HG03442 (cell line): ENCODE measurements around the gene PIMREG.

Experiments used
- ATAC-seq: cut with Tn5 transposase; IDR thresholded peaks from one replicate; pipeline ENCODE4 v1.9.1; 2021; ENCODE audit warnings: mild to moderate bottlenecking, moderate library complexity; ENCODE audit not compliant: unreplicated experiment

PIMREG gene

DNA sequence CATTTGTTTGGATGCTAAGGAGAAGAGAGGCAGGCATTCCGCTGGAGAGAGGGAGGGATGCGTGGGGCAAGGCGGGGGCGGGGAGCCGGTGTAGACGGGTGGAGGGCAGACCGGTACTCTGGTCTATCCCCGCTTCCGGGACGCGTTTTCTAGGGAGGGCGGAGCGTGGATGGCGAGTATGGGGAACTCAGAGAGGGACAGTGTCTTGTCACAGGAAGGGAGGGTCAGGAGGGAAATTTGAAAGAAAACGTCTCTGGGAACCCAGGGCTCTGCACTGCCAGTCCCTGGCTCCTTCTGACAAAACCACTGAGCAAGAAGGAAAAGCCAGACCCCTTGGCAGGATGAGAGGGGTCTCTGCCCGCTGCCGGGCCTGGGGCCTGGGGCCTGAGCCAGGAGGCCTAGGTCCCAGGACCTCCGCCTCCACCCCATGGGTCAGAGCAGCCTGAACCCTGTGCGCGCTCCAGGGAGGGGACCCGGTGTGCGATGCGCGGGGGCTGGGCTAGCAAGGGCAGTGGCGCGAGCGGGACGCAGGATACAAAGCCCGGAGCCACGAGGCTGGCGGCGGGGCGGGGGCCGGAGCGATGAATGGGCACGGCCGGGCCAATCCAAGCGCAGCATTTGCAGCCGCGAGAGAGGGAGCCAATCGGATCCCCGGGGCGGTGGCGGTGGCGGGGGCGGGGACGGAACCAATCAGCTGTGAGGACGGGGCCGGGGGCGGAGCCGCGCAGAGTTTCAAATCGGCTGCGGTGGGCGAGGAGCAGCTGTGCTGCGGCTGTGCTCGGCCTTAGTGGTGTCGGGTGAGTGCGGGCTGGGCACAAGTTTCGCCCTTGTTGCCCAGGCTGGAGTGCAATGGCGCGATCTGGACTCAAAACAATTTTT lies at the start of gene PIMREG:
PIMREG (plus strand) TSS at position 764 of the 879 bp plus-strand sequence. CDS start 656 bp downstream, outside the sequence.
- peak; percentile 76 for ATAC-seq

GRCh38 chr17:6398955-6399354 lies 45.3 kb upstream of the PIMREG start:
- no peak for ATAC-seq

- ATAC-seq = no peak
Measured at GRCh38 chr17:6402258-6402657, 42.0 kb upstream of the PIMREG start.

DNA sequence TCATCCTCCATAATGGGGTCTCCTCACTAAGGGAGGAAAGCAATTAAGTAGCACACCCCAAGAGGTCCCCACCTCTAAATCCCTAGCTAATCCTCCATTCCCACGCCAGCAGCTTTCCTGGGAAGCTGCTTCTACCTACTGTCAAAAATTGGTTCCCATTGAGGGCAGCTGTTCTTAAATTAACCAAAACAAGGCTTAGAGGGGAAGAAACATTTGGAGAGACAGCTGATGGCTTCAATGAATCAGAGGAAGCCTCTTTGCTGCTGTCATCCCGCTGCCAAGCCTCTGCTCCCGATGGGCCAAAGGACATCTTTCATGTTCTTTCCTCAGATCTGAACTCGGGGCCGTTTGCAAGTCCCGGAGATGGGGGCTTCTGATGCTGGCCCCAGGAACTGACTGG lies 36.0 kb upstream of the PIMREG start:
- ATAC-seq = no peak

GRCh38 chr17:6408735-6409134 lies 35.5 kb upstream of the PIMREG start:
- ATAC-seq = no peak

DNA sequence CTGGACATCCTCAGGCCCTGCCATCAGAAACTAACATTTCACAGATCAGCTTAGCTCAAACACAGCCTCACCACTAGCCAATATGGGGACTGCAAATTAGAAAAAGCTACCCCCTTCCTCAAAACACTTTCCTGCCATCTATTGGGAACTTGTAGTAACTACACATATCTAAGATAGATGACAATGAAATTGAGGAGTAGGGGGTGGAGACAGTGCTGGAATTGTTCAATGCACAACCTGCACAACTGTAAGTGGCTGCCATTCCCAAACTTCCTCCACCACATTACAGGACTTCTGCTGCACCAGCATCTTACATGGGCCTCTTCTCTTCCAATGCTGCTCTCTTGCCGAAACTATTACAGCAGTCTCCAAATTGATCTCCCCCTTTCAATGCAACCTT lies 31.2 kb upstream of the PIMREG start:
- ATAC-seq = no peak

DNA sequence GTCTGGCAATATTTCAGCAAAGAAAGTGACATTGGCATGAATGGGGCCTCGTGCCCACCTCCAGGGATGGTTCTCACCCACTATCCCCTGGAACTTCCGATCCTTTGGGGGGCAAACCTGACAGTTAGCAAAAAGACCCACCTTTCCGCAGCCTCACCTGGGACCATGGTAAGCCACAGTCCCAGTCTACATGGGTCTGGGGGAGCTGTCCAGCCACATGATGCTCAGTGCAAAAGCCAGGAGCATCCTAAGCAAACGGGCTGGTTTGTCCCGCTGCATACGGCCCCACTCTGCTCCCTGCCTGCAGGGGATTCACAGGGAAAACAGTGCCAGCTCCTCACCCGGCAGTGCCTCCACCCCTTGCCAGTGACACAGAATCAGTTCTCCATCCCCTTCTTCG lies 28.6 kb upstream of the PIMREG start:
- no peak for ATAC-seq

GRCh38 chr17:6420173-6420641 lies 24.0 kb upstream of the PIMREG start:
- no peak for ATAC-seq

DNA sequence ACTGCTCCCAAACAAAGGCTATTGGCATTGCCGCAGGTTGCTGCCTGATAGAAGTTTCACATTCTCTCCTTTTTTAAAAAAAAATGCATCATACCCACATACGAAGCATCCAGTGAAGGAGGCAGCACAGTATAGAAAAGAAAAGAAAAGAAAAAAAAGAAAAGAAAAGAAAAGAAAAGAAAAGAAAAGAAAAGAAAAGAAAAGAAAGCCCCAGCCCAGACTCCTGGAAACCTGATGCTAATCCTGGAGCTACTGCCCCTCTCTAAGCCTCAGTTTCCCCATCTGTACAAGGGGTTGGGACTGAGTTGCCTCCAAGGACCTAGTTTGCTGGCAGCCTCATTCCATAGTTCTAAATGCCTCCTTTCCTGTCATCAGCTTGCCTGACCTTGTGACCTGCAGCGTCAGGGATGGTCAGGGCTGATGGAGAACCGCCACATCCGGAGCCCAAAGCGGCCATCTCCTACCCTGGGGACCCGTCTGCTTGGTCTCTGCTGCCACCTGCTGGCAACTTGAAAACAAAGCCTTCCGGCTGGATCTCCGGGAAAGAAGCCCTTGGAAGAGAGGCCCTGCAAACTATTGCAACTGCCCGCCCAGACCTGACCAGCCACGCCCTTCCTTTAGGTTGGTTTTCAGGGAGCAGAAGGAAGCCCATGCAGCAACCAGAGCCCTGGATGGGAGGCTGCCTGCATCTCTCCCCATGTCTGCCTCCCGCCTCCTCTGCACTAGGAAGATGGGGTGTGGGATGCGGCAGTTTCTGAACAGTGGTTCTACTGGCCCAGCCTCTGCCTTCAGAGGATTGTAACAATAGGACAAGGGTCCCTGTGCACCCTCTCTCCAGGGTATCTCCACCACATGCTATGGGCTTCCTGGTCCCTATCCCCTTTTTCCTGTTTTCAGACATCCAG lies 22.3 kb upstream of the PIMREG start:
- ATAC-seq = no peak

GRCh38 chr17:6422654-6423241 lies 21.5 kb upstream of the PIMREG start:
- no peak for ATAC-seq

GRCh38 chr17:6423931-6424330 lies 20.3 kb upstream of the PIMREG start:
- no peak for ATAC-seq

- ATAC-seq = no peak
Measured at GRCh38 chr17:6425407-6425806, 18.8 kb upstream of the PIMREG start.

DNA sequence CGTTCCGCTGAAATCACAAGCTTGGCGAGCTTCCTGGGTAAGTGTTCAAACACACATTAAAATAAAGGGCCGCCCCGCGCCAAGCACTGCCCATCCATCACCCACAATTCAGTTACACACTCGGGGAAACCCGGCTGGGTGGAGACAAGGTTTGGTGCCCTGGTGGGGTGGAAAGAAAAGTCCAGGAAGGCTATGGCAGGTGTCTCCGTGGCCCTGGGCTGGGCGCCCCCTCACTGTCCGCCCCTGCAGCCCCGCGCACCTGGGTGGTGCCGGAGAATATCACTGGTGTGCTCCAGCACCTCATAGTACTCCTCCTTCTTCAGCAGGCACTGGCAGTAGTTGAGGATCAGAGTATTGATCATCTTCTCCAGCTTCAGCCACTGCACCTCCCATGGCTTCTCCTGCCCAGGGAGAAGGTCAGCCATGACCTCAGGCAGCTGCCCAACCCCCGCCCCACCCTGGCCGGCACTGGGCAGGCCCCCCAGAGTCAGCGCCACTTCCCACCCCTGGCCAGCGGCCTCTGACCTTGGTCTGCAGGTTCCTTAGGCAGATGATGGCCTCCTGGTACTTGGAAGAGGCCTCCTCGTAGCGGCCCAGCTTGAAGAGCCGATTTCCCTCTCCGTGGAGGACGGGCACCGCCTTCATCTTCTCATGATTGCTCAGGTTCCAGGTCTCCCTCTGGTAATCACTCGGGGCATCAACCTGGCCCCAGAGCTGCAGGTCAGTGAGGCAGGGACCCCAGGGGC lies 17.7 kb upstream of the PIMREG start:
- ATAC-seq = no peak

- no peak for ATAC-seq
Measured at GRCh38 chr17:6427279-6427781, 16.9 kb upstream of the PIMREG start.

DNA sequence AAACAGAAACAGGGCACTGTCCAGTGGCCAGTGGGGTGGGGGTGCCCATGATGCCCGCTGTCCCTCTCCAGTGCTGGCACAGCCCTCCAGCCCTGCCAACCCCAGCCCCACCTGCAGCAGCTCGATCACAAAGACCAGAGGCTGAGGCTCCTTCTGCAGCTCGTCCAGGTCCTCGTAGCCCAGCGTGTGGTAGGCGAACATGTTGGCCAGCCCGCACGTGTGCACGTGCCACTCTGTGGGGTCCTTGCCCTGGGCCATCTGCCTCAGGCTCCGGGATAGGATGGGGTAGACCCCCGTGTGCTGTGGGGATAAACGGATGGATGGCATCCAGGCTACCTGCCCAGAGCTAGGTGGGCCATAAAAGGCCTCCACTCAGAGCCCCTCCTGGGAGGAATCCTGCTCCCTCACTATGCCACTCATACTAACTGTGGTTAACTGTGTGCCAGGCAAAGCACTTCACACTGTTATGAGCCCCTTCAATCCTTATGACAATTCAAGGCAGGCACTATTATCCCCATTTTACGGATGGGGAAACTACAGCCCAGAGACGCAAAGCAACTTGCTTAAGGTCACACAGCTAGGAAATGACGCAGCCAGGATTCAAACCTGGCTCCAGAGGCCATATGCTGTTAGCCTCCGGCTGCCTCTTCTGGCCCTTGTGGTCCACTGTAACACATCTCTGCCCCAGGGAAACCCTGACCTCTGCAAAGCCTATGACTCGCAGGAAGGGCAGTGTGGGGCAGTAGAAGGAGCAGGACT lies 15.9 kb upstream of the PIMREG start:
- ATAC-seq = no peak

- no peak for ATAC-seq
Measured at GRCh38 chr17:6429266-6429665, 15.0 kb upstream of the PIMREG start.

- no peak for ATAC-seq
Measured at GRCh38 chr17:6430769-6431168, 13.5 kb upstream of the PIMREG start.

GRCh38 chr17:6435051-6435450 lies 9.2 kb upstream of the PIMREG start, which contains the start of gene AIPL1:
Gene AIPL1 (minus strand): TSS chr17:6435121. CDS start chr17:6435104, 17 bp downstream.
- no peak for ATAC-seq

- ATAC-seq = no peak
Measured at GRCh38 chr17:6435968-6436367, 8.3 kb upstream of the PIMREG start.
